HFF-Myc (cell line): ENCODE measurements around the gene UNC13B.

Experiments used
- DNase-seq: peaks from one replicate; pipeline ENCODE4 v3.0.0-alpha.2; 2011; ENCODE audit warnings: low read depth; ENCODE audit errors: extremely low read depth
- H3K4me3 ChIP-seq: replicated peaks from 2 replicates; pipeline ENCODE4 v1.5.1; 2011; ENCODE audit warnings: low read depth, mild to moderate bottlenecking, control low read depth, low read length
- CTCF ChIP-seq: IDR thresholded peaks from 2 replicates; pipeline ENCODE4 v1.5.1; 2012; ENCODE audit warnings: mild to moderate bottlenecking, low read depth, low read length, control low read depth; ENCODE audit errors: missing control alignments

Gene UNC13B

DNA sequence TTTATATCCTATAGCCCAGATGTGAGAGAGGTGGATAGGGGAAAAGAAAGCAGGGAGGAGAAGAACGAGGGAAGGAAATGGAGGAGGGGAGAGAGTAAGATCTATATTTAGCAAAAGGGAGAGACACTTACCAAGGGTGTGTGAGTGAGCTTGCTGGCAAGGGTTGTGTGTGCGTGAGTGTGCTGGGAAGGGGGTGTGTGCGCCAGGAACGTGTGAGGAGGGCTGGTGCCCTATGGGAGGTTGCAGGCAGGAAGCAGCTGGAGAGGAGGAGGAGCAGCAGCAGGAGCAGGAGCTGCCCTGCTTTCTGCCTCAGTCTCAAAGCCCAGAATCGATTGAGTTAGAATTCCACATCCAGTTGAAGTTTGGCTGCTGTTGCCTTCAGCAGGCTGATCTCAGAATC lies 179.8 kb downstream of the UNC13B start:
- DNase-seq, result peak; percentile 44
- no peak overlapping the region for H3K4me3 ChIP-seq
- no peak for TF ChIP-seq CTCF

- DNase-seq, result no peak
- TF ChIP-seq CTCF, result no peak
- no peak overlapping the region for H3K4me3 ChIP-seq
Observed at GRCh38 chr9:35342221-35342958, 180.6 kb downstream of the UNC13B start.

DNA sequence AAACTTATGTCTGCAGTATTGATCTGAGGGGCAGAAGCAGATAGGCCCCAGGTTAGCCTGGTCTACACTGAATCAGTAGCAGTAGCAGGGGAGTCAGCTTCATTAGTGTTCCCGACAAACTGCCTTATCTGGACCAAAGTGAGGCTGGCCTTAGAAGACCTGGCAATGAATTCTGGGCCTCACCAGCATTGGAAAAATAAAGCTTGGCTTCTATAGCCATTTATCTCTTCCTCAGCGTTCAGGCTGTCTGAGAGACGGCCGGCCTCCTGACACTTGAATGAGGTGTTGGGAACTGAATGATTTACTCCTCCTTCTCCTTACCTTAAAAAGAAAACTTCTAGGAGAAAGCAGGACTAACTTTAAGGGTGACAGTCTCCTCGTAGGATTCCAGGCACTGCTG lies 186.3 kb downstream of the UNC13B start:
- H3K4me3 ChIP-seq, result no peak overlapping the region
- no peak for TF ChIP-seq CTCF
- DNase-seq, result no peak

GRCh38 chr9:35349287-35349990 lies 187.6 kb downstream of the UNC13B start:
- DNase-seq, result no peak
- TF ChIP-seq CTCF, result no peak

GRCh38 chr9:35350212-35350611 lies 188.4 kb downstream of the UNC13B start:
- no peak for DNase-seq
- no peak overlapping the region for H3K4me3 ChIP-seq
- no peak for TF ChIP-seq CTCF

More at GRCh38 chr9:35349287-35349990, 187.6 kb downstream of the UNC13B start:
- H3K4me3 ChIP-seq, result no peak overlapping the region

GRCh38 chr9:35350827-35351549 lies 189.2 kb downstream of the UNC13B start:
- H3K4me3 ChIP-seq, result no peak overlapping the region
- no peak for TF ChIP-seq CTCF
- peak; percentile 39 for DNase-seq
